IPS-NIHi11 (cell line): ENCODE data around the gene NDUFS3.
"Not testable (repeated sequence)": the region's sequence is repeated elsewhere in the genome, so short reads cannot be mapped to it uniquely, and the experiment has no call there.

Source experiments
- DNase-seq: peaks from one replicate; pipeline ENCODE4 v3.0.0; 2012; ENCODE audit warnings: mixed read lengths, low spot score

Gene NDUFS3

DNA sequence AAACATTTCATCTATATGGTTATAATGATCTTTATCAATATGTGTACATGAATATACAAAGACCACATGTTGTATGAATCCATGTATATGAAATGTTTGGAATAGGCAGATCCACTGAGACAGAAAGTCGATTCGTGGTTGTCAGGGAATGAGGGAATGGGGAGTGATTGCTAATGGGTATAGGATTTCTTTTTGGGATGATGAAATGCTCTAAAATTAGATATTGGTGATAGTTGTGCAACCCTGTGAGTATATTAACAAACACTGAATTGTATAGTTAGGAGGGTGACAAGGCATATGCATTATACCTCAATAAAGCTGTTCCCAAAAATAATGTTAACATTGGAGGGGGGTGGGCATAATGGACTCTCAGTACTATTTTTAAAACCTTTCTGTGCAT, 18.4 kb upstream of the NDUFS3 start:
- DNase-seq, result no peak

DNA sequence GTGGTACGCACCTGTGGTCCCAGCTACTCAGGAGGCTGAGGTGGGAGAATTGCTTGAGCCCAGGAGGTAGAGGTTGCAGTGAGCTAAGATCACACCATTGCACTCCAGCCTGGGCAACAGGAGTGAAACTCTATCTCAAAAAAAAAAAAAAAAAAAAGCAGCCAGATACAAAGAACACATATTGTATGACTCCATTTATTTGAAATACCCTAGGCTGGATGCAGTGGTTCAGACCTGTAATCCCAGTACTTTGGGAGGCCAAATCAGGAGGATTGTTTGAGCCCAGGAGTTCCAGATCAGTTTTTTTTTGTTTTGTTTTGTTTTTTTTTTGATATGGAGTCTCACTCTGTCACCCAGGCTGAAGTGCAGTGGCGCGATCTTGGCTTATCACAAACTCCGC, 16.5 kb upstream of the NDUFS3 start:
- not testable (repeated sequence) for DNase-seq

DNA sequence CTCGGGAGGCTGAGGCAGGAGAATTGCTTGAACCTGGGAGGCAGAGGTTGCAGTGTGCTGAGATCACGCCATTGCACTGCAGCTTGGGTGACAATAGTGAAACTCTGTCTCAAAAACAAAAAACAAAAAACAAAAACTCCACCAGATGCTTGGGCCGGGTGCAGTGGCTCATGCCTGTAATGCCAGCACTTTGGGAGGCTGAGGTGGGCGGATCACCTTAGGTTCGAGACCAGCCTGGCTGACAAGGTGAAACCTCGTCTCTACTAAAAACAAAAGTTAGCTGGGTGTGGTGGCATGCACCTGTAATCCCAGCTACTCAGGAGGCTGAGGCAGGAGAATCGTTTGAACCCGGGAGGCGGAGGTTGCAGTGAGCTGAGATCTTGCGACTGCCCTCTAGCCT, 14.5 kb upstream of the NDUFS3 start:
- not testable (repeated sequence) for DNase-seq

DNA sequence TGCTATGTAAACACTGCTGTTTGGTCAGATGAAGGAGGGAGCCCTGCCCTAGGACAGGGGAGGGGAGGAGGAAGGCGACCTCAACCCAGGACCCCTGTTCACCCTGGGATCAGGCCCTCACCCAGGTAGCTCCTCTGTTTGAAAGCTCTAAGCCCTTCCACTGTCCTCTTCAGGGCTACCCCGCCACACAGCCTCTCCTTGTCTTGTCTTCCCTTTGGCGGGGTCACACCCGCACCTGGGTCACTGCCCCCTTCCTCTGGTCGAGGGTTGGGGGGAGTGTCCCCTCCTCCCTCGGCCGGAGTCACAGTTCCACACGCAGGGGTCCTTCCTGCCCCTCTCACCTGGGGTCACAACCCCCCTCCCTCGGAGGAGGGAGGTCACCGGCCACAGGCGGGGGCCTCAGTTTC, 13.9 kb upstream of the NDUFS3 start:
- no peak for DNase-seq

DNA sequence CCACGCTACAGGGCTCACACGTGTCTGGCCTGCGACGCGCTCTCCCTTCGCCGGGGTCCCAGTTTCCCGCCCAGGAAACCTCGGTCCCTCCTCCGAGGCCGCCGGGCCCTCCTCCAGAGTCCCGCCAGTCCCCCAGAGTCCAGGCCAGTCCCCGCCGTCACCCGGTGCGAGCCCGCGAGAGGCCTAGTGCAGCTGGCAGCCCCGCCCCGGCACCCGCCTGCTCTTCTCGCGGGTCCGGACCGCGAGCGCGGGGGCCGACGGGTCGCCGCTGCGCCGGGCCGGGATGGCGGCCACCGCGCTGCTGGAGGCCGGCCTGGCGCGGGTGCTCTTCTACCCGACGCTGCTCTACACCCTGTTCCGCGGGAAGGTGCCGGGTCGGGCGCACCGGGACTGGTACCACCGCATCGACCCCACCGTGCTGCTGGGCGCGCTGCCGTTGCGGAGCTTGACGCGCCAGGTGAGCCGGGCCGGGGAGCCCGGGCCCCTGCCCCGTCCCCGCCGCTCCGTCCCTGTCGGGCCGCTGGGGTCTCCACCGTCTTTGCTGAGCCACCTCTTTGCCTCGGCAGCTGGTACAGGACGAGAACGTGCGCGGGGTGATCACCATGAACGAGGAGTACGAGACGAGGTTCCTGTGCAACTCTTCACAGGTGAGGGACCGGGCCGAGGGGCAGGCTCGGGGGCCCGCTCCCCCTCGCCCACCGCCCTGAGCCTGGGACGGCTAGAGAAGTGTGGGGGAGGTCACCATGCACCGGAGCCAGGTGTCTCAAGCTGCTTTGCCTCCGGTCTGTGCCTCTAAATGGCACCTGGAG, 13.3 kb upstream of the NDUFS3 start, which contains the start of gene PTPMT1:
Gene PTPMT1 (plus strand): TSS at position 260 of the 809 bp plus-strand sequence. CDS start 24 bp downstream, at position 284.
- peak; percentile 87 for DNase-seq

DNA sequence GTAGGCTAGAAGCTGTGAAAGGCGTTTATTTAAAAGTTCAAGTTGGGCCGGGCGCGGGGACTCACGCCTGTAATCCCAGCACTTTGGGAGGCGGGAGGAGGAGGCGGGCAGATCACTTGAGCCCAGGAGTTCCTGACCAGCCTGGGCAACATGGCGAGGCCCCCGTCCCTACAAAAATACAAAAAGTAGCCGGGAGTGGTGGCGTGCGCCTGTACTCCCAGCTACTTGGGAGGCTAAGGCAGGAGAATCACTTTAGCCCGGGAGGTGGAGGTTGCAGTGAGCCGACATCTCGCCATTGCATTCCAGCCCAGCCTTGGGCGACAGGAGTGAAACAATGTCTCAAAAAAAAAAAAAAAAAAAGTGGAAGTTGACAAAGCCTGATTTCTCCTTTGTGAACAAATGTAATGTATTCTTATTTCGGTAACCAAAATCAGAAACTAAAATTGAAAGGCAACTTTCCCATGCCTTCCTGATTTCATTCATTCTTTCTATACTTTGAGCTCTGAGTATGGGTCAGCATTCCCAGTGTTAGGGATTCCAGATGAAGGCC, 12.7 kb upstream of the NDUFS3 start:
- no peak for DNase-seq

DNA sequence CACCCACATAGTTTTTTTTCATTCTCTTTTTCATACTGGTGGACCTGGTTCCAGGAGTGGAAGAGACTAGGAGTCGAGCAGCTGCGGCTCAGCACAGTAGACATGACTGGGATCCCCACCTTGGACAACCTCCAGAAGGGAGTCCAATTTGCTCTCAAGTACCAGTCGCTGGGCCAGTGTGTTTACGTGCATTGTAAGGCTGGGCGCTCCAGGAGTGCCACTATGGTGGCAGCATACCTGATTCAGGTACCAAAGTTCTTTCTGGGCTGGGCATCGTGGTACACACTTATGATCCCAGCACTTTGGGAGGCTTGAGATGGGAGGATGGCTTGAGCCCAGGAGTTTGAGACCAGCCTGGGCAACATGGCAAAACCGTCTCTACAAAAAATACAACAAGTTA, 9.2 kb upstream of the NDUFS3 start:
- DNase-seq, result no peak

DNA sequence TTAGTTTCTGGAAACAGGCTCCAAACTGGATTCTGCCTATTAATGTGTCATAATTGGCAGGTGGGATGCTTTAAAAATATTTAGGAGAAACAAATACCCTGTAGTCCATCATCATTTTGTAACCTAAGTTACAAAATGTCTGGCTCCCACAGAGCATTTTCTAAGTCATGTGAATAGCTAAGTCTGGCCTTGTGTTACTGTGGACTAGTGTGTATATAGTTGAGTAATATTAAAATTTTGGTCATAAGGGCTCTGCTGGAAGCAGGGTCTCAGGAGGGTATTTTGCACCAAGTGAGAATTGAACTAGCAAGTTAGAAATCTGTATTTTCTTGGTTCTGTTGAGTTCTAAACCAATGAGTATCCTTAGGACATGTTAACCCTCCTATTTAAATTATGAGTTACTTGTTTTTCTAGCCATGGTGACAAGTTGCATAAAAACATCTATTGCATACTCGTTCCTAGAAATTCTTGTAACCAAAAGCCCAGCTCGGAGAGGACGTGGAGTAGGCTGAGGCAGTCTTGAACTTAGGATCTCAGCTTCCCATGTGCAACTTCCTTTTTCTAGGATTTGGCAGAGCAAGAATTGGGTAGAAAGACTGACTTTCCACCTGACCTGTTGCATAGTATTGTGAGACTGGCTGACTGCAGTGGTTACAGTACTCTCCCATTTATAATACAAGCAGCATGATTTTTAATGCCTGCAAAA, 8.1 kb upstream of the NDUFS3 start:
- no peak for DNase-seq

DNA sequence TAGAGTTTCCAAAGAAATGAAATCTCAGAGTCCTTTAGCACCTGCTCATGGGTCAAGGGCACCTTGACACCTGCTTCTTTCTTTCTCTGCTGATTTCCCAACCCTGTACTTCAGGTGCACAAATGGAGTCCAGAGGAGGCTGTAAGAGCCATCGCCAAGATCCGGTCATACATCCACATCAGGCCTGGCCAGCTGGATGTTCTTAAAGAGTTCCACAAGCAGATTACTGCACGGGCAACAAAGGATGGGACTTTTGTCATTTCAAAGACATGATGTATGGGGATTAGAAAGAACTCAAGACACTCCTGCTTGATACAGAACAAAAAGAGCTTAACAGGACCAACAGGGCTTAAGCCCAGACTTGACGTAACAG, 7.5 kb upstream of the NDUFS3 start:
- no peak for DNase-seq

DNA sequence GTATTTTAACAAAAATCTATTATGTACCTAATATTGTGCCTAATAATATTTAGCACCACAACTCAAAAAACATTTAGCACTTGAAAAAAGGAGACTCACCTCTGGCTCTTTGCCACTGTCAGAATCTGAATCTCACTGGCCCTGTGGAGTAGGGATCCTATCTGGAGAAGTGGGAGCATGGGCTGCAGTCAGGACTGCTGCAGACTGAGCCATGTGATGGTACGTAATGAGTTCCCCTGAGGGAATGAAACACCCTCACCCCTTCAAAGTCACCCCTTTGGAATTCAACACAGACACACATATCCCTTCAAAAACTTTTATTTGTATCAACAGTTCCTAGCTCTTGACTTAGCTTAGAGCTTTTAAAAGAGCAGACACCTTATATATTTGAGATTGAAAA, 7.0 kb upstream of the NDUFS3 start:
- DNase-seq, result no peak

DNA sequence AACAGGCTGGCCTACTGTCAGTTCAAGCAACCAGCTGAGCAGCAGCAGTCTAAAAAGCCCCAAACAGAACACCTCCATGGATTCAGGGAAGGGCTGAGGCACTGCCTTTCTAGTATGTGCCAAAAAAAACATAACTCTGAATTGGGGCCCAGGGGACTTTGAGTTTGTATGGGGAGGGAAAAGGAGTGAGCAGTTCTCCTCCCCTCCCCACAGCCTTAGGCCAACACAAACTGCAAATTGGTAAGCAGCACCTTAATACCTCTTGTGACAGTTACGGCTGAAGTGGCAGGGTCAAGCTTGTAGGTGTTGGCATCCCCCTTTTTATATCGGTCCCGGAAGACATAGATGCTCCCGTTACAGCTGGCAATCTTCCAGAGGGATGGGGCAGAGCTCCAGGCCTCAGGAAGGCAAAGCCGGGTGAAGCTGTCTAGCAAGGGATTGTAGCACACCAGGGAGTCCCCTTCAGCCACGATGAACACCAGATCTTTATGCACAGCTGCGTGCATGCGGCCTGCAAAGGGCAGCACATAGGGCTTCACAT, 6.1 kb upstream of the NDUFS3 start:
- no peak for DNase-seq

DNA sequence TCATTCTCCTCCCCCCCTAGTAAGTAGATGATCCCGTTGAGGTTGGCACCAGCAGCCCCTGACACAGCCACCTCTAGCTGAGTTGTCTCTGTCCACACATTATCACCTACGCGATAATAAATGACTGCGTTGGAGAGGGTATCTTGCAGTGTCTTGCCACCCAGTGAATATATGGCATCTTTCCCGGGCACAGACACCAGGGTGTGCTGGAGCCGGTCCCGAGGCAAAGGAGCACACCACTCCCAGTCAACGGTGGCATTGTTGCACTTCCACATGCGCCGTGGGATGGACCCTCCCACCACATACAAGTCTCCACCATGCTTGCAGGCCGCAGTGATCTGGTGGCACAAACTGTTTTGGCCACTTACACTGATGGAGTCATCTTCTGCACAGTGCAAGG, 5.6 kb upstream of the NDUFS3 start:
- DNase-seq, result no peak

DNA sequence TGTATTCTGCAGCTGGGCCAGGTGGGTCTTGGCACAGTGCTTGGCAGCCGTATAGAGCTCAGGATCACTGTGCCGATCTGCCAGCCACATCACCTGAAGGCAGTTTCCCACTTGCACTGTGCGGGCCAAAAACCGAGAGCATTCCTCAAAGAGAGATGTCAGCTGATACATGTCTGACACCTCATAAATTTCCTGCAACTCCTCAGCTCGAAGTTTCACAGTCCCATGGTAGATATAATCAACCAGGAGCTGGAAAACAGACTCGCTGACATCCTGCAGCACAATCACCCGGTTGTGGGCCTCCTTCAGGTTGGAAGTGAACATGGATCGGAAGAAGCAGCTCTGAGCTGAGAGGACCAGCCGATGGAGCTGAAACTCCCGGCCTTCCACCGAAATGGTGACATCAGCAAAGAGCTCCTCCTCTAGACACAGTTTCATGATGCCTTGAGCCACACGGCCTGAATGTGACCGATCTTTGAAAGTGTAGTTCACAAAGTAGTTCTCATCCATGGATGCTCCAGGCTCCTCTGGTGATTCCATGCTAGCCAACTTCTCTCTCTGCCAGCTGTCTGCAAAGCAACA, 1.3 kb upstream of the NDUFS3 start:
- DNase-seq, result no peak

DNA sequence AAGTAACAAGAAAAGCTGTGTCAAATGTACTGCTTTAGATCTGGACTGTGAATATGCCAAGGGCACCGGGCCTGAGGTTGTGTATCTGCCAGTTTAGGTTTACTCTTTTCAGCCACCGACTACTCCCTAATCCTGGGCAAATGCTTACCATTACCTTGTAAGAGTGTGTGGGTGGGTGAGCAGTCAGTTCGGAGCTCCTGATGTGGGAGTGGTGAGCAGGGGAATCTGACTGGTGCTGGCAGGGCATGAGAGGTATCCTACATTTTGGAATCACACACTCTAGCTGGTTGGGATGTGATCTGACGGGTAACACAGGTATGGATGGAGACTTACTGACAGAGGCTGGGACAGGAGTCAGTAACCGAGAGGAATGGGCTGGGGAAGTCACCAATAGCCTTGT, 5.0 kb downstream of the NDUFS3 start:
- no peak for DNase-seq

DNA sequence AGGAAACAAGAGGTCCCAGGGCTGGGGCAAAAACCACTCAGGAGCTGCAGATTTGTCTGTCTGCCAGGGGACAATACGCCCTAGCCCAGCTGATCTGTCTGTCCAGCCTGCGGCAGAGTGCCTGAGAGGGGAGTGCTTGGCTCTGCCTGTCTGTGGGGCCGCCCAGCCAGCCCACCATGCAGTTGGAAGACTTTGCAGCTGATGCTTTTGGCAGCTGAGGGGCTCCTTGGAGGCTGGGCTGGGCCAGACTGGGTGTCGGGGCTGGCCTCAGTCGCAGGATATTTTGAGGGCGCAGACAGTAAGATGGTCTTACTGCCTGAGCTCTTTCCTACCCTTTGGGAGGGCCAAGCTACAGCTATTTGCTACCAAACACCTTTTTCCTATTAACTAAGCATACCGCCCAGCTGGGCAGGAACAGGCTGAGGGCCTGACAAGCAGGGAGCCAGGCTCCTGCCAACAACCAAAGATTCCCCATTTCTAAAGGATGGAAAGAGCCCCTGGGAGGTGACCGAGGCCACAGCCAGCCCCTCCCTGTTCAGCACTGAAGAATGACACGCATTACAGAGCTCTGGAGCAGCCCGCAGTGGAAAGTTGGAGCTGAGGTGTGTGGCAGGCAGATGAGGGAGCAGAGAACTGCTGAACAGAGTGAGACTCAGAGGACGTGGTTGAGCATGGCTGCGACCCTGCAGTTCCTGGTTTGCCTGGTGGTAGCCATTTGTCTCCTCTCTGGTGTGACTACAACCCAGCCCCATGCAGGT, 7.4 kb downstream of the NDUFS3 start, which contains the start of gene FAM180B:
Gene FAM180B (plus strand): TSS at position 581 of the 758 bp plus-strand sequence. CDS start 91 bp downstream, at position 672.
- DNase-seq, result no peak

DNA sequence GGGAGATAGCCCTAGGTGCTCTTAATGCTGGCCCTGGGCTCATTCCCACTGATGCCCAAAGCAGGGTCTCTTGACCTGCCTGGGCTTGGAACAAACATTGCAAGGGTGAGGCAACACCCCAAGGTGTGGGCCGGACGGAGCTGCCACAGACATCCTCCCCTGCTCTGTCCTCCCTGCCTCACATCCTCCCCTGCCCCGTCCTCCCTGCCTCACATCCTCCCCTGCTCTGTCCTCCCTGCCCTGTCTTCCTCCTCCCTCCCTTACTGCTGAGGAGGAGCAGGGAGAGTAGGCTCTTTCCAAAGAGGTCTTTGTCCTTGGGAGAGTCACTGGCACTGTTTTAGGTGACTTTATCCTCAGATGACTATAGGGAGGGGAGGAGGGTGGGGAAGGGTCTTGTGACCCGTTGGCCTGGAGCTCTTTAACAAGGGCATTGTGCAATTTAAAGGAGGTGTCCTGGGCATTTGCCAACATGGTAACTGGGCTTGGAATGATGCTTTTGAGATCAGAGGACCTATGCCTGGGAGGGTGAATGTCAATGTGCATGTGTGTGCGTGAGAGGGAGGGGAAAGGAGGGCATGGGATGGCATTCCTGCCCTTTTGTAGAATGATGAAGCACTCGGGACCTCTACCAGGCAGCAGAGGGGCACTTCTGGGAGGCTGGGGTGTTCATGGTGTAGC, 8.3 kb downstream of the NDUFS3 start:
- no peak for DNase-seq

DNA sequence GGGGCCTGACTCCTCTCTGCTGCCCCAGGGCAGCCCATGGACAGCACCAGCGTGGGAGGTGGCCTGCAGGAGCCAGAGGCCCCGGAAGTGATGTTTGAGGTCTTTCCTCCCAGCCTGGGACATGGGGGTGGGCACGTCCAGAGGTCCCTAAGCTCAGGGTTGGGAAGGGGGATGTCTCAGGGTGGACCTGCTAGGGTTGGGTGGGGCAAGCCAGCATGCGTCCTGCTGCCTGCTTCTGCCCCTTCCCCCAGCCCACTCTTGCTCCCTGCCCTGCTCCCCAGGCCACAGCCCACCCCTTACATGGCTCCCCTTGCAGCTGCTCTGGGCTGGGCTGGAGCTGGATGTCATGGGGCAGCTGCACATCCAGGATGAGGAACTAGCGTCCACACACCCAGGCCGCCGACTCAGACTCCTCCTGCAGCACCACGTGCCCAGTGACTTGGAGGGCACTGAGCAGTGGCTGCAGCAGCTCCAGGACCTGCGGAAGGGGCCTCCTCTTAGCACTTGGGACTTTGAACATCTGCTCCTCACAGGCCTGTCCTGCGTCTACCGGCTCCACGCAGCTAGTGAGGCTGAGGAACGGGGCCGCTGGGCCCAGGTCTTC, 9.0 kb downstream of the NDUFS3 start:
- DNase-seq, result no peak

DNA sequence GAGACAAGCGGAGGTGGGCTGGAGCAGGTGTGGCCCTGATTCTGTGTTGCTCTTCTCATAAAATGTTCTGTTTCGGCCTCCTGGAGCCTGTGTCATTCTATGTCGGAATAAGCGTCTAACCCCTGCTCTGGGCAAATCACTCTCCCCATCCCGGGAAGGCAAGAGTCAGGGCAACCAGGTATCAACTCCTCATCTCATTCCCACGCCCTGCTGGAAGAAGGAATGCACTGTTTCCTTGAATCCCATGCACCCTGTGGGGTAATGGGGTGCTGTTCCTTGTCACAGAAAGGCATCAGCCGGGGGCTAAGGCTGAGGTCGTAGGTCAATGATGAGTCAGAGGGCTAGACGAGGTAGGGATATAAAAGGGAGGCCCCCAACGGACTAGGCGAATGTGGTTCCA, 10.2 kb downstream of the NDUFS3 start:
- DNase-seq, result no peak

DNA sequence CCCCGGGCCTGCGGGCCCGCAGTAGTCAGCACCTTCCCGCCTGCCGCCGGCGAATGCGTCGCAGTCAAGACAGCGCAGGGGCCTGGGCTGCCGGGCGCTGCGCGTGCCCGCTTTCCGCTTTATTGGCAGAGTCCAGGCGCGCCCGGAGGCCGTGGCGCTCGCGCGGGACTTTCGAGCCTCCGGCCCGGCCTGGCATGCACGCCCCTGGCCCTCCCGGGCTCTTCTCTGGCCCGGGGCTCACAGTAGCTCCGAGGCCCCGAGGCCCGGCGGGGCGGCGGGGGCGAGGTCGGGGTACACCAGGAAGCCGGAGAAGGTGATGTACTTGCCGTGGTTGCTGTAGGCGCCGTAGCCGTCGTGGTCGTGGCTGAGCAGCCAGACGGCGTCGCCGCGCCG, 10.7 kb downstream of the NDUFS3 start:
- no peak for DNase-seq

DNA sequence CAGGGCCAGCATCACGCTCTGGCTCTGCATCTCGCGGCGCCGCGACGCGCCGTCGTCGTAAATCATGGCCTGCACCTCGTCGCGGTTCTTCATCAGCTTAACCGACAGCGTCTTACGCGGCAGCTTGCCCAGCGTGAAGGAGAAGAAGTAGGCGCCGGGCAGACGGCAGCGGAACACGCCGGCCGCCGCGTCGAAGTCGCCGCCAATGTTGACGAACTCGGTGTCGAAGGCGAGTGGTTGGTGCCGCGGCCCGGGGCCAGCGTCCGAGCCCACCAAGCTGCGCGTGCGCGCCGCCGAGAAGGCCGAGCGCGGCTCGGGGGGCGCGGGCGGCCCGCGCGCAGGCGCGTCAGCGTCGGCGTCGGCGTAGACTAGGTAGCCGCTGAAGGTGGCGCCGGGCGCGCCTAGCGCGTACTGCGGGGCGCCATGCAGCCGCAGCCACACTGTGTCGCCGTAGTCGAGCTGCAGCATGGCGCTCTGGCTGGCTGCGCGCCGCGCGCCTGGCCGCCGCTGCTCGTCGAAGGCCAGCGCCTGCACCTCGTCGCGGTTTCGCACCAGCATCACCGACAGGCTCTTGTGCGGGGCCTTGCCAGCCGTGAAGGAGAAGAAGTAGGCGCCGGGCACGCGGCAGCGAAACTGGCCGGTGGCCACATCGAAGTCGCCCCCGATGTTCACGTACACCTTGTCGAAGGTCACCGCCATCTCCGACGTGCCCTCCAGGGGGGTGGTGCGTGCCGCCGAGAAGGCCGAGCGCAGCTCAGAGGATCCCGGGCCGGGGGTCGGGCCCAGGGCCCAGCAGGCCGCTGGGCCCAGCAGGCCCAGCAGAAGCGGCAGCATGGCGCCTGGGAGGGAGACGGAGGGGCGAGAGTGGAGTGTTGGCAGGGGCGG, 11.3 kb downstream of the NDUFS3 start:
- DNase-seq, result peak; percentile 72
